Islet of Langerhans (tissue), 1 donor: ENCODE results near the gene GPR84.

Experiments used
- FAIRE-seq: peaks from one replicate; lab custom pipeline; 2011; peaks lifted over from hg19 to GRCh38; lab: Jason Lieb, UNC

The GPR84 gene

GRCh38 chr12:54390668-54391551 is 26.6 kb upstream of the GPR84 start:
- FAIRE-seq, result no peak

GRCh38 chr12:54390176-54390667 is 25.9 kb upstream of the GPR84 start:
- no peak for FAIRE-seq

- no peak for FAIRE-seq
These were observed 25.4 kb upstream of the GPR84 start for GRCh38 chr12:54389607-54390175.

GRCh38 chr12:54389134-54389508 is 24.8 kb upstream of the GPR84 start:
- no peak for FAIRE-seq

GRCh38 chr12:54388237-54389133 is 24.2 kb upstream of the GPR84 start:
- no peak for FAIRE-seq

GRCh38 chr12:54387114-54387467 is 22.8 kb upstream of the GPR84 start:
- no peak for FAIRE-seq

- no peak for FAIRE-seq
These were observed 22.3 kb upstream of the GPR84 start for GRCh38 chr12:54386403-54387113.

- no peak for FAIRE-seq
These were observed 21.1 kb upstream of the GPR84 start for GRCh38 chr12:54385251-54385914.

- FAIRE-seq, result no peak
These were observed 20.3 kb upstream of the GPR84 start, which contains the start of gene ZNF385A for GRCh38 chr12:54384591-54385041. ZNF385A (minus strand) TSS chr12:54384733; CDS start chr12:54384514, 219 bp downstream.

- no peak for FAIRE-seq
These were observed 18.8 kb upstream of the GPR84 start for GRCh38 chr12:54383041-54383609.

- no peak for FAIRE-seq
These were observed 16.9 kb upstream of the GPR84 start for GRCh38 chr12:54381136-54381535.

- FAIRE-seq, result no peak
These were observed 15.3 kb upstream of the GPR84 start for GRCh38 chr12:54379398-54380201.

GRCh38 chr12:54378796-54379397 is 14.6 kb upstream of the GPR84 start:
- FAIRE-seq, result no peak

GRCh38 chr12:54377797-54378515 is 13.7 kb upstream of the GPR84 start:
- FAIRE-seq, result no peak

- no peak for FAIRE-seq
These were observed 12.7 kb upstream of the GPR84 start for GRCh38 chr12:54377007-54377406.

GRCh38 chr12:54376596-54376995 is 12.3 kb upstream of the GPR84 start:
- no peak for FAIRE-seq

GRCh38 chr12:54375259-54375579 is 10.9 kb upstream of the GPR84 start:
- FAIRE-seq, result no peak

GRCh38 chr12:54374562-54375258 is 10.4 kb upstream of the GPR84 start:
- no peak for FAIRE-seq
